ENCODE measurements around the gene CATSPERE. TPM values are rescaled to one million over a fixed set of nuclear protein-coding genes. Genes with fewer than 3 reads are reported as not detected.

Gene CATSPERE
- total and polyA plus RNA-seq, 3 experiments from 2014 or later, result 0.24 to 0.68 (median 0.64) TPM

DNA sequence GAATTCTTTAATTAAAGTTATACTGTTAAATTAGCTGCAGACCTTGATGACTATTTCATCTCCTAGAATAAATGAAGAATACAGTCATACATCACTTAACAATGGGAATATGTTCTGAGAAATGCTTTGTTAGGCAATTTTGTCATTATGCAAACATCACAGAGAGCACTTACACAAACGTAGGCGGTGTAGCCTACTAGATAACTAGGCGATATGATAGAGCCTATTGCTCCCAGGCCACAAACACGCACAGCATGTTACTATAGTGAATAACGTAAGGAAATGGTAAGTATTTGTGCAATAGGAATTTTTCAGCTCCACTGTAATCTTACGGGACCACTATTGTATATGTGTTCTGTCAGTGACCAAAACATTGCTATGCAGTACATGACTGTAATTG is 154.2 kb downstream of the CATSPERE start:
- ChIA-PET POLR2A (no interaction called here), CTCF (no interaction called here)
- Mint-ChIP-seq H3K9me3 (no peaks in the 10 kb centered on the region), H3K27ac (no peak overlapping the region), H3K4me1 (no peaks in the 10 kb centered on the region), H3K27me3 (no peaks in the 10 kb centered on the region), H3K4me3 (no peak overlapping the region), H3K36me3 (no peaks in the 10 kb centered on the region)
- Histone ChIP-seq H3K27me3 (ENCODE audit: insufficient read depth, low read length, poor library complexity, severe bottlenecking) (no peaks in the 10 kb centered on the region), H3K27ac (ENCODE audit: low read depth, low read length) (no peak overlapping the region), H3K36me3 (ENCODE audit: insufficient read depth, low read length) (no peaks in the 10 kb centered on the region), H3K4me1 (ENCODE audit: insufficient read depth, low read length) (no peaks in the 10 kb centered on the region), H3K9me3 (ENCODE audit: low read length) (no peaks in the 10 kb centered on the region), H3K4me3 (ENCODE audit: low read length) (no peak overlapping the region)
- no peak for DNase-seq

- Histone ChIP-seq H3K4me3 (ENCODE audit: low read length) (no peak overlapping the region), H3K27ac (ENCODE audit: low read depth, low read length) (no peak overlapping the region), H3K9me3 (ENCODE audit: low read length) (no peaks in the 10 kb centered on the region), H3K36me3 (ENCODE audit: insufficient read depth, low read length) (no peaks in the 10 kb centered on the region), H3K4me1 (ENCODE audit: insufficient read depth, low read length) (no peaks in the 10 kb centered on the region), H3K27me3 (ENCODE audit: insufficient read depth, low read length, poor library complexity, severe bottlenecking) (no peaks in the 10 kb centered on the region)
- no peaks in the 10 kb centered on the region for H3K9me3 Mint-ChIP-seq
- ChIA-PET CTCF (interaction anchor here (0.7 to 1.1 kb wide), 2 partner anchors 22 to 410 kb away, joined by 3 read pairs; no protein-coding TSS in a partner anchor), POLR2A (no interaction called here)
- H3K27ac Mint-ChIP-seq, result no peak overlapping the region
- no peak for DNase-seq
- no peaks in the 10 kb centered on the region for H3K4me1 Mint-ChIP-seq
- no peak overlapping the region for H3K4me3 Mint-ChIP-seq
- H3K36me3 Mint-ChIP-seq, result peaks cover 0 to 4% (median 0%) of the 10 kb centered on the region in 3 donors
- H3K27me3 Mint-ChIP-seq, result peaks cover 3 to 34% of the 10 kb centered on the region in 2 donors
Observed at GRCh38 chr1:244626709-244627108, 165.6 kb downstream of the CATSPERE start.

DNA sequence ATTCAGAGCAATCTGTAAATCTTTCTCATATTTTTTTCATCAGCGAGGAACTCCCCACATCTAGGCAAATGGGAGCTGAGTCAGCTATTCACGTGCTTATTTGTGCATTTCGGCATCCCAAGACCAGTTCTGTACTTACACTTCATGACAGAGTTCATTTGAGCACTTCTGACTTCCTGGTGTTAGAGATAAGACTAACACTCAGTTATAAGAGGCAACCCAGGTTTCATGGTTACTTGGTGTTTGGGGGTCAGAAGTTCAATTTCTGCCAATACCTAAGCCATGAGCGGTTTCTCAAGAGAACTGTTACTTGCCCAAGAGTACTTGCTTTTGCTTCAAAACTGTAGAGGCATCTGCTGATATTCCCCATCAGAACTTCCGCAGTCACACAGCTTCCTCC is 167.7 kb downstream of the CATSPERE start:
- Histone ChIP-seq H3K27me3 (ENCODE audit: insufficient read depth, low read length, poor library complexity, severe bottlenecking) (no peaks in the 10 kb centered on the region), H3K9me3 (ENCODE audit: low read length) (no peaks in the 10 kb centered on the region), H3K36me3 (ENCODE audit: insufficient read depth, low read length) (no peaks in the 10 kb centered on the region), H3K27ac (ENCODE audit: low read depth, low read length) (no peak overlapping the region), H3K4me3 (ENCODE audit: low read length) (no peak overlapping the region), H3K4me1 (ENCODE audit: insufficient read depth, low read length) (no peaks in the 10 kb centered on the region)
- ChIA-PET CTCF (interaction anchor here (1.6 kb wide), 1 partner anchor 24 kb away, joined by 3 read pairs; no protein-coding TSS in a partner anchor), POLR2A (no interaction called here)
- Mint-ChIP-seq H3K27me3 (peaks cover 3 to 35% of the 10 kb centered on the region in 2 donors), H3K4me3 (no peak overlapping the region), H3K36me3 (peaks cover 0 to 4% (median 0%) of the 10 kb centered on the region in 3 donors), H3K9me3 (no peaks in the 10 kb centered on the region), H3K4me1 (no peaks in the 10 kb centered on the region), H3K27ac (no peak overlapping the region)
- DNase-seq, result no peak

DNA sequence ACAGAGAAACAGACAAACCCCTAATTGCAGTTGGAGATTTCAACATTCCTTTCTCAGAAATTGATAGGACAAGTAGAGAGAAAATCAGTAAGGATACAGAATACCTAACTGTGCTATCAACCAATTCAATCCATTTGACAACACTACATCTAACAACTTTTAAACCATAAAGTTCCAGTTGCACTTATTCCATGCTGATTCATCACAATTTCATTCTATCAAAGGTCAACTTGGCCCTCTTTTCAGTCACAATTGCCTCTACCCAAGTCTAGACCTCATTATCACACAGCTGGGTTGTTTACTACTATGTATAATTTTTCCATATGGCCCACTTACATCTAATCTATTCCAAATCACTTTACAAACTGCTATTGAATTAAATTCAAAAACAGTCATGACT is 172.1 kb downstream of the CATSPERE start:
- no peak for DNase-seq
- Mint-ChIP-seq H3K27ac (no peak overlapping the region), H3K27me3 (peaks cover 3 to 24% of the 10 kb centered on the region in 2 donors), H3K4me1 (no peaks in the 10 kb centered on the region), H3K36me3 (no peaks in the 10 kb centered on the region), H3K4me3 (no peak overlapping the region), H3K9me3 (no peaks in the 10 kb centered on the region)
- no peak overlapping the region for H3K4me3 ChIP-seq (ENCODE audit: low read length)
- ChIA-PET POLR2A (no interaction called here), CTCF (no interaction called here)
- no peaks in the 10 kb centered on the region for H3K27me3 ChIP-seq (ENCODE audit: insufficient read depth, low read length, poor library complexity, severe bottlenecking)
- H3K36me3 ChIP-seq (ENCODE audit: insufficient read depth, low read length), result no peaks in the 10 kb centered on the region
- H3K27ac ChIP-seq (ENCODE audit: low read depth, low read length), result no peak overlapping the region
- H3K4me1 ChIP-seq (ENCODE audit: insufficient read depth, low read length), result no peaks in the 10 kb centered on the region
- no peaks in the 10 kb centered on the region for H3K9me3 ChIP-seq (ENCODE audit: low read length)

GRCh38 chr1:244634546-244634945 is 173.5 kb downstream of the CATSPERE start:
- Mint-ChIP-seq H3K4me1 (no peaks in the 10 kb centered on the region), H3K27ac (no peak overlapping the region), H3K9me3 (no peaks in the 10 kb centered on the region), H3K36me3 (no peaks in the 10 kb centered on the region), H3K27me3 (peaks cover 0 to 14% of the 10 kb centered on the region in 2 donors), H3K4me3 (no peak overlapping the region)
- H3K27me3 ChIP-seq (ENCODE audit: insufficient read depth, low read length, poor library complexity, severe bottlenecking), result no peaks in the 10 kb centered on the region
- ChIA-PET CTCF (interaction anchor here (1.2 kb wide), 1 partner anchor 16 kb away, joined by 3 read pairs; no protein-coding TSS in a partner anchor), POLR2A (no interaction called here)
- no peaks in the 10 kb centered on the region for H3K4me1 ChIP-seq (ENCODE audit: insufficient read depth, low read length)
- no peak for DNase-seq
- H3K27ac ChIP-seq (ENCODE audit: low read depth, low read length), result no peak overlapping the region
- H3K4me3 ChIP-seq (ENCODE audit: low read length), result no peak overlapping the region
- H3K9me3 ChIP-seq (ENCODE audit: low read length), result no peaks in the 10 kb centered on the region
- H3K36me3 ChIP-seq (ENCODE audit: insufficient read depth, low read length), result no peaks in the 10 kb centered on the region

DNA sequence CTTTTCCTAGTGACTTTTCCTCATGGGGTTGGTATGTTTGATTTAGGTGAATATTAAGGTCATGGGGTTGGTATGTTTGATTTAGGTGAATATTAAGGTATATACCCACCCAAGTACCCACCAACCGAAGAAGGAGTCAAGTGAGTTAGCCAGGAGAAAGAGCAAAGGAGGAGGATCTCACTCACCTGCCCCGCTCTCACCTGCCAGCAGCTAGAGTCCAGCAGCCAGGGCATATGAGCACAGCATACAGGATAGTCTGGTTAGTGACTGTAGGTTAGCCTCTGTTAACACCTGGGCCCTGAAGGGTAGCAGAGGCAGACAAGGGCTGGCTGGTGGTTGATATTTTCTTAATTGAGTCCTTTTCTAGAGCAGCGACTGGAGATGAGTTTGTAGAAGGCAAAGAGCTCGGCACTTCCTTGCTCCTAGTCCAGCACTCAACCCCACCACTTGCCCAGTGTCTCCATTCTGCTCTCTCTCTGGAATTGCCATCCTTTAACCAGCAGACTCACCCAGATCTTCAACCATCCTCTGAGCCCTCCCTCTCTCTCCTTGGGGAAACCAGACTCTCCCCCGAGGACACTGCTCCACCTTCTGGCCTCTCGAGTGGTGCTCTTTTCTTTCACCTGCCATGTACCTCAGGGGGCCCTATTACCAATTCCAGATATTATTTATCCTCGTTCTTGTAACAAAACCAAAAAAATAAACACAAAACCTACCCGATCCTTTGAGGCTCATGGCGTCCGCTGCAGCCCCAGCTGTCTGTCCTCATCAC is 175.6 kb downstream of the CATSPERE start:
- POLR2A ChIA-PET, result no interaction called here
- Mint-ChIP-seq H3K4me3 (no peak overlapping the region), H3K36me3 (no peaks in the 10 kb centered on the region), H3K27me3 (peaks cover 3 to 13% of the 10 kb centered on the region in 2 donors), H3K9me3 (no peaks in the 10 kb centered on the region), H3K27ac (no peak overlapping the region), H3K4me1 (no peaks in the 10 kb centered on the region)
- H3K4me1 ChIP-seq (ENCODE audit: insufficient read depth, low read length), result no peaks in the 10 kb centered on the region
- CTCF ChIA-PET, result no interaction called here
- no peaks in the 10 kb centered on the region for H3K36me3 ChIP-seq (ENCODE audit: insufficient read depth, low read length)
- no peak overlapping the region for H3K27ac ChIP-seq (ENCODE audit: low read depth, low read length)
- H3K27me3 ChIP-seq (ENCODE audit: insufficient read depth, low read length, poor library complexity, severe bottlenecking), result no peaks in the 10 kb centered on the region
- H3K9me3 ChIP-seq (ENCODE audit: low read length), result no peaks in the 10 kb centered on the region
- DNase-seq, result no peak
- H3K4me3 ChIP-seq (ENCODE audit: low read length), result no peak overlapping the region

GRCh38 chr1:244639561-244639960 is 178.5 kb downstream of the CATSPERE start:
- Histone ChIP-seq H3K4me3 (ENCODE audit: low read length) (no peak overlapping the region), H3K27ac (ENCODE audit: low read depth, low read length) (no peak overlapping the region), H3K4me1 (ENCODE audit: insufficient read depth, low read length) (no peaks in the 10 kb centered on the region), H3K27me3 (ENCODE audit: insufficient read depth, low read length, poor library complexity, severe bottlenecking) (no peaks in the 10 kb centered on the region), H3K9me3 (ENCODE audit: low read length) (no peaks in the 10 kb centered on the region), H3K36me3 (ENCODE audit: insufficient read depth, low read length) (no peaks in the 10 kb centered on the region)
- no peak overlapping the region for H3K27ac Mint-ChIP-seq
- H3K27me3 Mint-ChIP-seq, result peaks cover 7 to 36% of the 10 kb centered on the region in 2 donors
- no peak for DNase-seq
- H3K4me1 Mint-ChIP-seq, result no peaks in the 10 kb centered on the region
- H3K36me3 Mint-ChIP-seq, result no peaks in the 10 kb centered on the region
- CTCF ChIA-PET, result interaction anchor here (1.4 kb wide), 1 partner anchor 403 kb away, joined by 4 read pairs; no protein-coding TSS in a partner anchor
- POLR2A ChIA-PET, result no interaction called here
- H3K4me3 Mint-ChIP-seq, result no peak overlapping the region
- H3K9me3 Mint-ChIP-seq, result no peaks in the 10 kb centered on the region

DNA sequence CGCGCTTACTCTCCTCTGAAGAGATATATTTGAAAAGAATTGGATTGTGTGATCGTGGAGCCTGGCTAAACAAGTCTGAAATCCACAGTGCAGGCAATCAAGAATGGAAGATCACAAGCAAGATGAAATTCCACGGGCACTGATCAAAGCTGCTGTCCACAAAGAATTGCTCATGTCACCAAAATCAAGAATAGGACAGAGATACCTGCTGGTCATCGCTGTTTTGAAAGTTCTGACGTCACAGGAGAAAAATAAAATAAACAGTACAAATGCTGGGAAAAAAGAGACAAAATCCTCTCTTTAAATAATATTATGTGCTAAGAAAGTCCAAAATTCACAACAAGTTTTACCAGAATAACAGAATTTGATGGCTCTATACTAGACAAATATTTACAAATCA is 179.8 kb downstream of the CATSPERE start:
- Histone ChIP-seq H3K4me3 (ENCODE audit: low read length) (no peak overlapping the region), H3K27ac (ENCODE audit: low read depth, low read length) (no peak overlapping the region), H3K9me3 (ENCODE audit: low read length) (no peaks in the 10 kb centered on the region), H3K36me3 (ENCODE audit: insufficient read depth, low read length) (no peaks in the 10 kb centered on the region), H3K4me1 (ENCODE audit: insufficient read depth, low read length) (no peaks in the 10 kb centered on the region), H3K27me3 (ENCODE audit: insufficient read depth, low read length, poor library complexity, severe bottlenecking) (no peaks in the 10 kb centered on the region)
- H3K4me1 Mint-ChIP-seq, result no peaks in the 10 kb centered on the region
- peaks cover 7 to 42% of the 10 kb centered on the region in 2 donors for H3K27me3 Mint-ChIP-seq
- CTCF ChIA-PET, result interaction anchor here (1.4 kb wide), 1 partner anchor 402 kb away, joined by 4 read pairs; no protein-coding TSS in a partner anchor
- no peaks in the 10 kb centered on the region for H3K36me3 Mint-ChIP-seq
- no peak for DNase-seq
- no peak overlapping the region for H3K4me3 Mint-ChIP-seq
- POLR2A ChIA-PET, result no interaction called here
- no peak overlapping the region for H3K27ac Mint-ChIP-seq
- no peaks in the 10 kb centered on the region for H3K9me3 Mint-ChIP-seq

All from CD8-positive, alpha-beta memory T cell (primary cell).